Activated CD8-positive, alpha-beta memory T cell treated with anti-CD3 and anti-CD28 coated beads for 36 hours (primary cell): ENCODE data around the gene RAPGEF5. TPM values are rescaled to one million over a fixed set of nuclear protein-coding genes. Genes with fewer than 3 reads are reported as not detected.

Experiments used
- CTCF ChIA-PET: fragments of 350-600 bp; sonication (Branson Sonifier 250); formaldehyde crosslinking; loops from one replicate; lab custom pipeline; 2021; ENCODE audit warnings: antibody characterized with exemption; lab: Charles Lee
- POLR2A ChIA-PET: fragments of 350-600 bp; sonication (Branson Sonifier 250); formaldehyde crosslinking; loops from one replicate; lab custom pipeline; 2021; ENCODE audit warnings: antibody characterized with exemption; lab: Charles Lee
- total RNA-seq, 2 experiments: library from RNA; stranded (reverse); gene quantifications; one replicate each; pipeline ENCODE4 v1.2.3, GENCODE V29; 2021

Gene RAPGEF5
- total RNA-seq, result under 1 TPM; 0.46 to 0.80 TPM

GRCh38 chr7:22356701-22357310, at the start of gene RAPGEF5:
Gene RAPGEF5 (minus strand): TSS chr7:22357154. CDS start chr7:22357060, 94 bp downstream.
- ChIA-PET CTCF (no interaction called here), POLR2A (no interaction called here)

- ChIA-PET CTCF (no interaction called here), POLR2A (no interaction called here)
Measured at GRCh38 chr7:22406715-22407114, 49.8 kb upstream of the RAPGEF5 start.

GRCh38 chr7:22404421-22405023, 47.6 kb upstream of the RAPGEF5 start:
- CTCF ChIA-PET, result no interaction called here

GRCh38 chr7:22403344-22403743, 46.4 kb upstream of the RAPGEF5 start:
- ChIA-PET CTCF (interaction anchor here (0.6 kb wide), 1 partner anchor 418 kb away, joined by 3 read pairs; no protein-coding TSS in a partner anchor), POLR2A (no interaction called here)

More at GRCh38 chr7:22404421-22405023, 47.6 kb upstream of the RAPGEF5 start:
- POLR2A ChIA-PET, result no interaction called here

- POLR2A ChIA-PET, result no interaction called here
- CTCF ChIA-PET, result no interaction called here
Measured at GRCh38 chr7:22402250-22402649, 45.3 kb upstream of the RAPGEF5 start.

GRCh38 chr7:22400936-22401553, 44.1 kb upstream of the RAPGEF5 start:
- POLR2A ChIA-PET, result no interaction called here

GRCh38 chr7:22400150-22400814, 43.3 kb upstream of the RAPGEF5 start:
- POLR2A ChIA-PET, result no interaction called here
- CTCF ChIA-PET, result no interaction called here

More at GRCh38 chr7:22400936-22401553, 44.1 kb upstream of the RAPGEF5 start:
- CTCF ChIA-PET, result no interaction called here

GRCh38 chr7:22399546-22399945, 42.6 kb upstream of the RAPGEF5 start:
- ChIA-PET POLR2A (no interaction called here), CTCF (no interaction called here)

GRCh38 chr7:22399091-22399490, 42.1 kb upstream of the RAPGEF5 start:
- ChIA-PET CTCF (no interaction called here), POLR2A (no interaction called here)

- ChIA-PET CTCF (no interaction called here), POLR2A (no interaction called here)
Measured at GRCh38 chr7:22397981-22398380, 41.0 kb upstream of the RAPGEF5 start.

- CTCF ChIA-PET, result no interaction called here
- POLR2A ChIA-PET, result no interaction called here
Measured at GRCh38 chr7:22395222-22395621, 38.3 kb upstream of the RAPGEF5 start.

- POLR2A ChIA-PET, result no interaction called here
- CTCF ChIA-PET, result no interaction called here
Measured at GRCh38 chr7:22394739-22395138, 37.8 kb upstream of the RAPGEF5 start.

GRCh38 chr7:22393913-22394729, 37.2 kb upstream of the RAPGEF5 start:
- CTCF ChIA-PET, result no interaction called here
- POLR2A ChIA-PET, result no interaction called here

GRCh38 chr7:22390516-22390915, 33.6 kb upstream of the RAPGEF5 start:
- ChIA-PET CTCF (no interaction called here), POLR2A (no interaction called here)

GRCh38 chr7:22389892-22390291, 32.9 kb upstream of the RAPGEF5 start:
- ChIA-PET POLR2A (no interaction called here), CTCF (no interaction called here)

- POLR2A ChIA-PET, result no interaction called here
- CTCF ChIA-PET, result no interaction called here
Measured at GRCh38 chr7:22387583-22387982, 30.6 kb upstream of the RAPGEF5 start.

- ChIA-PET POLR2A (no interaction called here), CTCF (no interaction called here)
Measured at GRCh38 chr7:22386865-22387264, 29.9 kb upstream of the RAPGEF5 start.

- CTCF ChIA-PET, result no interaction called here
- POLR2A ChIA-PET, result no interaction called here
Measured at GRCh38 chr7:22386206-22386858, 29.4 kb upstream of the RAPGEF5 start.

- POLR2A ChIA-PET, result no interaction called here
- CTCF ChIA-PET, result no interaction called here
Measured at GRCh38 chr7:22385326-22385725, 28.4 kb upstream of the RAPGEF5 start.
